ENCODE results near the gene UQCRC1. TPM values are rescaled to one million over a fixed set of nuclear protein-coding genes. Genes with fewer than 3 reads are reported as not detected.

UQCRC1 gene
- total and polyA plus RNA-seq, 2 of the 8 experiments (the other 6 are each of a cell fraction or from before 2014, with no cell fraction given) = 310 to 720 TPM

DNA sequence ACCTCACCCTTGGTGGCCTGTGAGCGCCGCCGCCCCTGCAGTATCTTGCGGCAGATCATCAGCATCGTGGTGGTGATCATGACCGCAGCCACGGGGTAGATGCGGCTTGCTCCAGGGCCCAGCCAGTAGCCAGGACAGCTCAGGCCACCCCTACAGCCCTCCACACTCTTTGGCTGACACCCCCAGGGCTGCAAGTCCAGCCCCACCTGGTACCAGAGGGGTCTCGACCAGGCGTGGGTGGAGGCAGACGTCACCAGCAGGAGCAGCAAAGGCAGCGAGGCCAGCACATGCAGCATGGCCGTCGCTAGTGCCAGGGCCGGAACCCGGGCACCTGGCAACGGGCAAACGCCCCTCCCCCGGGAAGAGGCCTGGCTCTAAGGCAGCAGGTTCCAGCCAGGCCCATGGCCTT lies 12.0 kb upstream of the UQCRC1 start, which contains the start of gene TMEM89:
Gene TMEM89, minus strand, starts transcription at position 309 of the 409 bp plus-strand sequence. Its CDS starts 13 bp downstream, at position 296.
- 97% methylated on average over 19 of the region's 19 CpGs; no CpG with 5 or more reads in 1 of the 2 experiments for WGBS, 2 experiments (ENCODE audit: extremely low coverage in 1 of 2, insufficient coverage in 1 of 2, insufficient read length in 1 of 2, insufficient replicate concordance in 2 of 2, low coverage in 1 of 2, low lambda C conversion rate in 2 of 2, missing lambda C conversion rate in 1 of 2)
- no peak within 1 kb of the TSS for H3K4me2 ChIP-seq (ENCODE audit: insufficient read depth in 1 of 2, low read depth in 2 of 2, low read length in 2 of 2)
- no peak within 1 kb of the TSS for H2BK12ac ChIP-seq (ENCODE audit: low read depth, low read length)
- H3K4me3 ChIP-seq (ENCODE audit: extremely low read depth in 1 of 4, insufficient read depth in 2 of 4, low read depth in 3 of 4, low read length in 4 of 4) = no peak within 1 kb of the TSS
- ChIA-PET CTCF (ENCODE audit: partially characterized antibody) (interaction anchor here (0.6 to 3.0 kb wide), 7 partner anchors 10 to 154 kb away, joined by 3 to 16 read pairs (median 3); partner anchors contain the start of gene SLC26A6), POLR2A (ENCODE audit: partially characterized antibody) (interaction anchor here (0.6 to 7.9 kb wide), 4 partner anchors 10 to 33 kb away, joined by 3 to 75 read pairs (median 37); partner anchors contain the start of genes SLC26A6 and UQCRC1)
- H3K27me3 ChIP-seq (replicated peaks in 1 of 4; ENCODE audit: control insufficient read depth in 3 of 4, extremely low read depth in 1 of 4, insufficient read depth in 3 of 4, low read length in 3 of 4) = no peaks in the 10 kb centered on the region
- H4K20me1 ChIP-seq (replicated peaks in 1 of 2; ENCODE audit: control insufficient read depth in 1 of 2, insufficient read depth in 2 of 2, low read length in 2 of 2) = peaks cover 0 to 10% of the 10 kb centered on the region in 2 experiments
- H3K27ac ChIP-seq (ENCODE audit: low read depth, low read length) = no peak within 1 kb of the TSS
- H3K4ac ChIP-seq (replicated peaks; ENCODE audit: insufficient read length, low read depth, low read length) = no peak within 1 kb of the TSS
- TF ChIP-seq NANOG (IDR thresholded peaks at IDR 0.05; ENCODE audit: insufficient read depth, low read depth, low read length, poor library complexity, severe bottlenecking) (no peak), CBX8 (IDR thresholded peaks at IDR 0.05; ENCODE audit: borderline replicate concordance, low read depth, low read length) (no peak)
- H2BK20ac ChIP-seq (ENCODE audit: low read length) = no peak within 1 kb of the TSS
- H3K23me2 ChIP-seq (ENCODE audit: low read depth, low read length) = no peaks in the 10 kb centered on the region
- no peak within 1 kb of the TSS for H4K91ac ChIP-seq (replicated peaks; ENCODE audit: insufficient read length, low read length)
- H4K5ac ChIP-seq (ENCODE audit: insufficient read length, low read depth, low read length) = no peak within 1 kb of the TSS
- no peak within 1 kb of the TSS for H2AFZ ChIP-seq (ENCODE audit: low read length)
- no peak within 1 kb of the TSS for H3K56ac ChIP-seq (replicated peaks; ENCODE audit: insufficient read length, low read depth, low read length)
- peaks cover 0 to 18% (median 0%) of the 10 kb centered on the region in 4 experiments; a peak in 4 of 8 replicates for H3K36me3 ChIP-seq (ENCODE audit: control insufficient read depth in 2 of 4, insufficient read depth in 4 of 4, low read length in 3 of 4)
- no peak within 1 kb of the TSS for H3K14ac ChIP-seq (ENCODE audit: insufficient read length)
- no peaks in the 10 kb centered on the region for H3K79me1 ChIP-seq (ENCODE audit: low read depth, low read length)
- no peak within 1 kb of the TSS for H2BK15ac ChIP-seq (ENCODE audit: low read length)
- H2BK5ac ChIP-seq (ENCODE audit: low read depth, low read length) = no peak within 1 kb of the TSS
- H3K79me2 ChIP-seq (ENCODE audit: control insufficient read depth in 1 of 2, insufficient read depth in 2 of 2, low read length in 2 of 2) = no peaks in the 10 kb centered on the region
- no peak within 1 kb of the TSS; the same call in 1 of the 2 replicates for H4K8ac ChIP-seq (ENCODE audit: extremely low read depth, insufficient read depth, low read length)
- H3K9me3 ChIP-seq (ENCODE audit: insufficient read depth in 2 of 2, low read depth in 1 of 2, low read length in 1 of 2) = no peaks in the 10 kb centered on the region
- FAIRE-seq (no peak), DNase-seq (ENCODE audit: low read depth in 1 of 2, low spot score in 2 of 2) (no peak)
- H3K4me1 ChIP-seq (replicated peaks in 1 of 4; ENCODE audit: control insufficient read depth in 3 of 4, insufficient read depth in 4 of 4, low read length in 3 of 4) = peaks cover 0 to 6% (median 3%) of the 10 kb centered on the region in 4 experiments; a peak in 3 of 7 replicates
- no peak within 1 kb of the TSS for H2AK5ac ChIP-seq (ENCODE audit: low read depth, low read length)
- H2BK120ac ChIP-seq (replicated peaks; ENCODE audit: low read depth, low read length) = no peak within 1 kb of the TSS
- no peak within 1 kb of the TSS for H3K23ac ChIP-seq (ENCODE audit: insufficient read length)
- no peak within 1 kb of the TSS for H3K9ac ChIP-seq (replicated peaks in 1 of 4; ENCODE audit: extremely low read depth in 1 of 4, low read depth in 3 of 4, low read length in 3 of 4)
- H3K18ac ChIP-seq (ENCODE audit: extremely low read depth, low read length) = no peak within 1 kb of the TSS

Measured in H1 (cell line).